Natural killer cell (primary cell): ENCODE results near the gene ERBIN. TPM values are rescaled to one million over a fixed set of nuclear protein-coding genes. Genes with fewer than 3 reads are reported as not detected.

Source experiments
- ATAC-seq, 3 donors: fragments of 150-1000 bp in 2 of 3; fragments of 200-7000 bp in 1 of 3; cut with Tn5 transposase; 1 replicate in 1 of 3; 2 replicates in 2 of 3; pipeline ENCODE4 v1.10.0; 2021; ENCODE audit warnings: mild to moderate bottlenecking in 2 of 3, moderate library complexity in 2 of 3
- DNase-seq, 2 donors: peaks; one replicate each; pipeline versions ENCODE4 v3.0.0 to v3.0.0-alpha.2; 2013 to 2021; ENCODE audit warnings: mixed read lengths in 1 of 2
- H3K27ac ChIP-seq: one replicate; pipeline ENCODE4 v1.5.1; 2013; ENCODE audit warnings: mild to moderate bottlenecking, low read length
- H3K27me3 ChIP-seq: one replicate; pipeline ENCODE4 v1.6.1; 2013; ENCODE audit warnings: low read length; ENCODE audit not compliant: control insufficient read depth, insufficient read depth
- H3K36me3 ChIP-seq: one replicate; pipeline ENCODE4 v1.6.1; 2013; ENCODE audit warnings: low read length; ENCODE audit not compliant: control insufficient read depth, insufficient read depth
- H3K4me1 ChIP-seq: one replicate; pipeline ENCODE4 v1.6.1; 2013; ENCODE audit warnings: low read length; ENCODE audit not compliant: control insufficient read depth, insufficient read depth
- H3K4me3 ChIP-seq: one replicate; pipeline ENCODE4 v1.5.1; 2013; ENCODE audit warnings: low read length
- H3K9me3 ChIP-seq: one replicate; pipeline ENCODE4 v1.6.1; 2013; ENCODE audit warnings: low read length; ENCODE audit not compliant: control insufficient read depth, insufficient read depth
- H3K27ac Mint-ChIP-seq, 2 donors: one replicate each; pipeline ENCODE4 v1.8.0; 2022; ENCODE audit warnings: mild to moderate bottlenecking in 2 of 2, mixed read lengths in 2 of 2, moderate library complexity in 1 of 2
- H3K27me3 Mint-ChIP-seq, 2 donors: one replicate each; pipeline ENCODE4 v1.8.0; 2022; ENCODE audit warnings: low read depth in 2 of 2, mixed read lengths in 2 of 2
- H3K36me3 Mint-ChIP-seq: one replicate; pipeline ENCODE4 v1.8.0; 2022; ENCODE audit warnings: mixed read lengths
- H3K4me1 Mint-ChIP-seq, 2 donors: one replicate each; pipeline ENCODE4 v1.8.0; 2022; ENCODE audit warnings: mixed read lengths in 2 of 2
- H3K4me3 Mint-ChIP-seq: one replicate; pipeline ENCODE4 v1.8.0; 2022; ENCODE audit warnings: mild to moderate bottlenecking, moderate library complexity, mixed read lengths
- H3K9me3 Mint-ChIP-seq, 2 donors: one replicate each; pipeline ENCODE4 v1.8.0; 2022; ENCODE audit warnings: mixed read lengths in 2 of 2
- CTCF ChIP-seq: fragments of 200-600 bp; IDR thresholded peaks from one replicate; pipeline ENCODE4 v1.8.0; 2022; ENCODE audit warnings: antibody characterized with exemption
- WGBS: methylation state at CpG from one replicate; pipeline ENCODE4 v1.1.7; 2013; ENCODE audit warnings: missing lambda C conversion rate; ENCODE audit not compliant: insufficient coverage; 5-methylcytosine and 5-hydroxymethylcytosine counted together
- intact Hi-C: fragments of 100-400 bp; cut with micrococcal nuclease; formaldehyde crosslinking; loops from one replicate; pipeline ENCODE4 v1.14.2; 2022
- total RNA-seq, 4 donors: library from RNA; stranded (reverse); fragments of 120-200 nt in 1 of 4; gene quantifications; one replicate each; pipeline versions ENCODE4 v1.2.3 to v1.2.4, GENCODE V29; 2013 to 2022

Gene ERBIN
- total RNA-seq, 3 donors from 2014 or later (not counting 1 experiment from before 2014, with no cell fraction given), result 153 to 171 (median 166) TPM

GRCh38 chr5:65926893-65927292 lies 518 bp downstream of the ERBIN start:
- Mint-ChIP-seq H3K4me1 (peaks cover 46 to 71% of the 10 kb centered on the region in 2 donors), H3K27ac (peak overlapping the region; percentile 89 to 96), H3K36me3 (no peaks in the 10 kb centered on the region), H3K4me3 (peak overlapping the region; percentile 99), H3K9me3 (no peaks in the 10 kb centered on the region), H3K27me3 (no peaks in the 10 kb centered on the region)
- peak overlapping the region; percentile 98 for H3K27ac ChIP-seq
- WGBS, result 0% methylated on average over 8 of the region's 16 CpGs
- H3K4me3 ChIP-seq, result peak overlapping the region; percentile 68
- TF ChIP-seq CTCF, result no peak
- H3K4me1 ChIP-seq, result peaks cover 20% of the 10 kb centered on the region
- intact Hi-C loops, result loop anchor here (1.0 to 10.0 kb wide), 4 partner anchors 35 to 1240 kb away; partner anchors contain the start of gene SREK1
- no peaks in the 10 kb centered on the region for H3K9me3 ChIP-seq
- no peaks in the 10 kb centered on the region for H3K27me3 ChIP-seq
- peaks cover 4% of the 10 kb centered on the region for H3K36me3 ChIP-seq
- ATAC-seq, result no peak
- peak in 1 of 2 donors; percentile 61 for DNase-seq

- peak overlapping the region; percentile 68 for H3K4me3 ChIP-seq
- Mint-ChIP-seq H3K36me3 (no peaks in the 10 kb centered on the region), H3K27ac (peak overlapping the region; percentile 89 to 96), H3K9me3 (no peaks in the 10 kb centered on the region), H3K27me3 (no peaks in the 10 kb centered on the region), H3K4me3 (peak overlapping the region; percentile 99), H3K4me1 (peaks cover 54 to 77% of the 10 kb centered on the region in 2 donors)
- peak overlapping the region; percentile 98 for H3K27ac ChIP-seq
- no peaks in the 10 kb centered on the region for H3K27me3 ChIP-seq
- ATAC-seq (peak in 2 of 3 donors; percentile 20 to 23), DNase-seq (peak in 1 of 2 donors; percentile 69)
- peaks cover 24% of the 10 kb centered on the region for H3K4me1 ChIP-seq
- no peak for TF ChIP-seq CTCF
- WGBS, result 0% methylated on average over 11 of the region's 13 CpGs
- H3K9me3 ChIP-seq, result no peaks in the 10 kb centered on the region
- peaks cover 4% of the 10 kb centered on the region for H3K36me3 ChIP-seq
- intact Hi-C loops, result loop anchor here (1.0 to 10.0 kb wide), 4 partner anchors 35 to 1240 kb away; partner anchors contain the start of gene SREK1
Measured at GRCh38 chr5:65927503-65928321, 1.3 kb downstream of the ERBIN start.

DNA sequence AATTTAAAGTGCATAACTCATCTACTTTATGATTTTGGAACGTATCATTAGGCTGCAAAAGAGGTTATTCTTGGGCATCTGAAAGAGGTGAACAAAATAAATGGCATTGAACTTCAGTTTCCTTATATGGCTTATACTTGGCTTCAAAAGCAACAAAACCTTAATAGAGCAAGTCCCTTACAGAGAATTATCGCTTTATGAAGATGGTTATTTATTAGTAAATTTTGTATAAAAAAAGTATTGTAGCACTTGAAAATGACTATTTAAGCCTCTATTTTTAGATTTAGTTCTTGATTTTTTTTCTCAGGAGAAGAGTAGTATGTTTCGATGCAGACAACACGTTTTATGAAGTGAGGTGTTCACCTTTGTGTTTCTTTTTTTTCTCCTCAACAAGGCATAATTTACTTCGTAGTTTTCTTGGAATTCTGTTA lies 2.0 kb downstream of the ERBIN start:
- Mint-ChIP-seq H3K4me3 (peak overlapping the region; percentile 99), H3K9me3 (no peaks in the 10 kb centered on the region), H3K27ac (peak overlapping the region; percentile 89 to 96), H3K36me3 (no peaks in the 10 kb centered on the region), H3K27me3 (no peaks in the 10 kb centered on the region), H3K4me1 (peaks cover 58 to 77% of the 10 kb centered on the region in 2 donors)
- Histone ChIP-seq H3K4me3 (peak overlapping the region; percentile 68), H3K27ac (no peak overlapping the region), H3K36me3 (peaks cover 4% of the 10 kb centered on the region), H3K9me3 (no peaks in the 10 kb centered on the region), H3K27me3 (no peaks in the 10 kb centered on the region), H3K4me1 (peaks cover 27% of the 10 kb centered on the region)
- no peak for TF ChIP-seq CTCF
- intact Hi-C loops, result loop anchor here (5.0 to 10.0 kb wide), 3 partner anchors 34 to 1239 kb away; no protein-coding TSS in a partner anchor
- DNase-seq, result peak in 1 of 2 donors; percentile 21
- WGBS, result 20% methylated on average over 1 of the region's 5 CpGs
- ATAC-seq, result no peak
